HG03108 (cell line): ENCODE results near the gene NTRK3.

Experiments
- ATAC-seq: cut with Tn5 transposase; IDR thresholded peaks from one replicate; pipeline ENCODE4 v1.9.1; 2021; ENCODE audit warnings: moderate library complexity; ENCODE audit not compliant: unreplicated experiment

Gene NTRK3

GRCh38 chr15:87952736-87953287 is 303.7 kb downstream of the NTRK3 start:
- ATAC-seq = no peak

- ATAC-seq = no peak
Observed at GRCh38 chr15:87949575-87950223, 306.8 kb downstream of the NTRK3 start.

GRCh38 chr15:87949151-87949574 is 307.4 kb downstream of the NTRK3 start:
- ATAC-seq = no peak

- no peak for ATAC-seq
Observed at GRCh38 chr15:87947560-87947959, 309.0 kb downstream of the NTRK3 start.

GRCh38 chr15:87945246-87945645 is 311.3 kb downstream of the NTRK3 start:
- ATAC-seq = no peak

GRCh38 chr15:87944691-87945090 is 311.8 kb downstream of the NTRK3 start:
- ATAC-seq = no peak

GRCh38 chr15:87944050-87944449 is 312.5 kb downstream of the NTRK3 start:
- no peak for ATAC-seq

GRCh38 chr15:87943626-87944025 is 312.9 kb downstream of the NTRK3 start:
- no peak for ATAC-seq

- ATAC-seq = no peak
Observed at GRCh38 chr15:87942316-87942715, 314.2 kb downstream of the NTRK3 start.

GRCh38 chr15:87941606-87942005 is 314.9 kb downstream of the NTRK3 start:
- no peak for ATAC-seq

GRCh38 chr15:87940768-87941167 is 315.8 kb downstream of the NTRK3 start:
- no peak for ATAC-seq

- ATAC-seq = no peak
Observed at GRCh38 chr15:87939848-87940457, 316.6 kb downstream of the NTRK3 start.

- ATAC-seq = no peak
Observed at GRCh38 chr15:87938031-87938430, 318.5 kb downstream of the NTRK3 start.

- no peak for ATAC-seq
Observed at GRCh38 chr15:87935583-87935982, 321.0 kb downstream of the NTRK3 start.

- ATAC-seq = no peak
Observed at GRCh38 chr15:87931584-87931983, 325.0 kb downstream of the NTRK3 start.

- no peak for ATAC-seq
Observed at GRCh38 chr15:87930457-87930856, 326.1 kb downstream of the NTRK3 start.

GRCh38 chr15:87929841-87930240 is 326.7 kb downstream of the NTRK3 start:
- ATAC-seq = no peak

- no peak for ATAC-seq
Observed at GRCh38 chr15:87924433-87924832, 332.1 kb downstream of the NTRK3 start.

- ATAC-seq = no peak
Observed at GRCh38 chr15:87919064-87919463, 337.5 kb downstream of the NTRK3 start.

GRCh38 chr15:87917480-87917879 is 339.1 kb downstream of the NTRK3 start:
- ATAC-seq = no peak

GRCh38 chr15:87916208-87916607 is 340.3 kb downstream of the NTRK3 start:
- ATAC-seq = no peak

GRCh38 chr15:87910301-87910700 is 346.2 kb downstream of the NTRK3 start:
- no peak for ATAC-seq
